ENCODE data around the gene LTBP1. TPM values are rescaled to one million over a fixed set of nuclear protein-coding genes. Genes with fewer than 3 reads are reported as not detected.

Gene LTBP1
- total RNA-seq, 2 donors from 2014 or later = 19.4 to 23.1 TPM

DNA sequence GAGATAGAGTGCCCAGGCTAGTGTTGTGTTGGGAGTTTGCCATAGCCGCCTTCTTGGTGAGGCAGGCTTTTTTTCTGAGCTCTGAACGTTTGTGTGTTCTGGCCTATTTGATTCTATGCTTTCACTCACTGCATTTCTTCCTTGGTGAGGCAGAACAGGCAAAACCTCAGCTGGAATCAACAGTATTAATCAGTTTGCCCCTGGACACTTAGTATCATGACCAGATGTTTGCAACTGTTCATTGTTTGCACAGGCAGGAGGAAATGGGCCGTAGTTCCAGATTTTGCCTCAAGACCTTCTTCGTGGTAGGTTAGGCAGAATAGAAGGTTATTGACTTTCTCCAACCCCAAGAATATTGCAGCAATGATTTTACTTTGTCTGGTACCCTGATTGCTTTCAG, 311.6 kb downstream of the LTBP1 start:
- no peaks in the 10 kb centered on the region for H3K9me3 ChIP-seq
- intact Hi-C loops (cut with DNase I) = no loop called here
- DNase-seq = no peak
- no peaks in the 10 kb centered on the region for H3K36me3 ChIP-seq
- no peaks in the 10 kb centered on the region for H3K27me3 ChIP-seq
- no peaks in the 10 kb centered on the region for H3K4me1 ChIP-seq
- TF ChIP-seq, protein P1, sequence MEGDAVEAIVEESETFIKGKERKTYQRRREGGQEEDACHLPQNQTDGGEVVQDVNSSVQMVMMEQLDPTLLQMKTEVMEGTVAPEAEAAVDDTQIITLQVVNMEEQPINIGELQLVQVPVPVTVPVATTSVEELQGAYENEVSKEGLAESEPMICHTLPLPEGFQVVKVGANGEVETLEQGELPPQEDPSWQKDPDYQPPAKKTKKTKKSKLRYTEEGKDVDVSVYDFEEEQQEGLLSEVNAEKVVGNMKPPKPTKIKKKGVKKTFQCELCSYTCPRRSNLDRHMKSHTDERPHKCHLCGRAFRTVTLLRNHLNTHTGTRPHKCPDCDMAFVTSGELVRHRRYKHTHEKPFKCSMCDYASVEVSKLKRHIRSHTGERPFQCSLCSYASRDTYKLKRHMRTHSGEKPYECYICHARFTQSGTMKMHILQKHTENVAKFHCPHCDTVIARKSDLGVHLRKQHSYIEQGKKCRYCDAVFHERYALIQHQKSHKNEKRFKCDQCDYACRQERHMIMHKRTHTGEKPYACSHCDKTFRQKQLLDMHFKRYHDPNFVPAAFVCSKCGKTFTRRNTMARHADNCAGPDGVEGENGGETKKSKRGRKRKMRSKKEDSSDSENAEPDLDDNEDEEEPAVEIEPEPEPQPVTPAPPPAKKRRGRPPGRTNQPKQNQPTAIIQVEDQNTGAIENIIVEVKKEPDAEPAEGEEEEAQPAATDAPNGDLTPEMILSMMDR (IDR thresholded peaks at IDR 0.05) = no peak
- H3K4me3 ChIP-seq = no peak overlapping the region
- H3K9ac ChIP-seq (ENCODE audit: low read depth in 2 of 2, low read length in 2 of 2) = no peak overlapping the region
- H3K27ac ChIP-seq = no peak overlapping the region

GRCh38 chr2:33262097-33262496, 315.3 kb downstream of the LTBP1 start:
- TF ChIP-seq, protein P1 (IDR thresholded peaks at IDR 0.05) = no peak
- intact Hi-C loops (cut with DNase I) = no loop called here
- H3K9ac ChIP-seq (ENCODE audit: low read depth in 2 of 2, low read length in 2 of 2) = no peak overlapping the region
- H3K9me3 ChIP-seq = no peaks in the 10 kb centered on the region
- no peaks in the 10 kb centered on the region for H3K27me3 ChIP-seq
- DNase-seq = no peak
- no peak overlapping the region for H3K4me3 ChIP-seq
- no peaks in the 10 kb centered on the region for H3K36me3 ChIP-seq
- H3K4me1 ChIP-seq = no peaks in the 10 kb centered on the region
- no peak overlapping the region for H3K27ac ChIP-seq

DNA sequence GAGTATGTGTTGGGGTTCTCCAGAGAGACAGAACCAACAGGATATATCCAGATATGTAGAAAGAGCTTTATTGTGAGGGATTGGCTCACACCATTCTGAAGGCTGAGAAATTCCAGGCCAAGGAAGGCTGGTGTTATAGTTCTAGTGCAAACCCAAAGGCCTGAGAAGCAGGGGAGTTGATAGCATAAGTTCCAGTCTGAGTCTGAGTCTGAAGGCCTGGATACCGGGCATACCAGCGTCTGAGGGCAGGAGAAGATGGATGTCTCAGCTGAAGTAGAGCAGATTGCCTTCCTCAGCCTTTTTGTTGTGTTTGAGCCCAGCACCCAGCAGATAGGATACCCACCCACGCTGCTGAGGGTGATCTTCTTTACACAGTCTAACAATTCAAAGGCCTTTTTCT, 318.0 kb downstream of the LTBP1 start:
- no peak overlapping the region for H3K4me3 ChIP-seq
- no peaks in the 10 kb centered on the region for H3K9me3 ChIP-seq
- no peak overlapping the region for H3K27ac ChIP-seq
- H3K36me3 ChIP-seq = no peaks in the 10 kb centered on the region
- no peak overlapping the region for H3K9ac ChIP-seq (ENCODE audit: low read depth in 2 of 2, low read length in 2 of 2)
- intact Hi-C loops (cut with DNase I) = no loop called here
- DNase-seq = no peak
- H3K27me3 ChIP-seq = no peaks in the 10 kb centered on the region
- H3K4me1 ChIP-seq = no peaks in the 10 kb centered on the region
- TF ChIP-seq, protein P1 (IDR thresholded peaks at IDR 0.05) = no peak

DNA sequence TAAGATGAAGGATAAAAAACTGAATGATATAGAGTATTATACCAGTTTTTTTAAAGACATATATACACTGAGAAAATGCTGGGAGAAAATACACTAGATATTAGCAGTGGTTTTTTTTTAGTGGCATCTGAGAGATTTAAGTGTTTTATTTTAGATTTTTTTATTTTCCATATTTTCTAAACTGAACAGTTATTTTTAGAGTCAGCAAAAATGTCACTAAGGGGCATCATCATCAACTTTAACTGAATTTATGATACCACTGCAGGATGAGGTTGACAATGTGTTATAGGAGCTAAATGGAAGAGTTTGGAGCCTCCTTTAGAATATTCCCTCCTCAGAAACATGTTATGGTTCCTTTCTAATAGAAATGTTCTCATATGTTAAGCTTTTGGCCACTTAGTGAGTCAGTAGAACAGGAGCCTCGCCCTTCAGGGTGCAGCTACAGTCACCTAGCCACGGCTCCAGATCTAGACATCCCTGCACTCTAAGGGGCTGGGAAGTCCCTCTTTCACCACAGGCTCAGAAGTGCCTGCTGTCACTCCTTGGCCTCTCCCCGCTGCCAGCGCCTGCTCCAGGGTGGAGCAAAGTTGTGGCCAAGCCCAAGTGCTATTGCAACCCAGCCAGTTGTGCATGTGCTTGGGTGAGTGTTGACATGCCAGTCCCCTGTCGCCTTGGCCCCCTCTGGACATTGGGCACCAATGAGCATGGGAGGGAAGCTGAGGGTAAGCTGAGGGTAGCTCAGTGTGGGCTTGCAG, 319.0 kb downstream of the LTBP1 start:
- Histone ChIP-seq H3K36me3 (no peaks in the 10 kb centered on the region), H3K4me3 (no peak overlapping the region), H3K9me3 (no peaks in the 10 kb centered on the region), H3K9ac (ENCODE audit: low read depth in 2 of 2, low read length in 2 of 2) (no peak overlapping the region), H3K27ac (no peak overlapping the region), H3K27me3 (no peaks in the 10 kb centered on the region), H3K4me1 (no peaks in the 10 kb centered on the region)
- TF ChIP-seq, protein P1 (IDR thresholded peaks at IDR 0.05) = no peak
- no peak for DNase-seq
- intact Hi-C loops (cut with DNase I) = no loop called here

GRCh38 chr2:33266467-33266866, 319.7 kb downstream of the LTBP1 start:
- H3K27me3 ChIP-seq = no peaks in the 10 kb centered on the region
- no peak for DNase-seq
- no peak overlapping the region for H3K9ac ChIP-seq (ENCODE audit: low read depth in 2 of 2, low read length in 2 of 2)
- H3K36me3 ChIP-seq = no peaks in the 10 kb centered on the region
- H3K9me3 ChIP-seq = no peaks in the 10 kb centered on the region
- TF ChIP-seq, protein P1 (IDR thresholded peaks at IDR 0.05) = no peak
- intact Hi-C loops (cut with DNase I) = no loop called here
- no peak overlapping the region for H3K4me3 ChIP-seq
- no peak overlapping the region for H3K27ac ChIP-seq
- H3K4me1 ChIP-seq = no peaks in the 10 kb centered on the region
